ENCODE data around the gene EMILIN2.
"Not testable (repeated sequence)": the region's sequence is repeated elsewhere in the genome, so short reads cannot be mapped to it uniquely, and the experiment has no call there.

EMILIN2 gene

GRCh38 chr18:2914185-2914880, 67.5 kb downstream of the EMILIN2 start:
- no peak for DNase-seq (ENCODE audit: low read depth in 3 of 3, low spot score in 1 of 3)

GRCh38 chr18:2914881-2915240, 68.1 kb downstream of the EMILIN2 start:
- no peak for DNase-seq (ENCODE audit: low read depth in 3 of 3, low spot score in 1 of 3)

- DNase-seq (ENCODE audit: low read depth in 3 of 3, low spot score in 1 of 3), result not testable (repeated sequence)
Measured at GRCh38 chr18:2915486-2915885, 68.7 kb downstream of the EMILIN2 start.

GRCh38 chr18:2916184-2916583, 69.4 kb downstream of the EMILIN2 start:
- DNase-seq (ENCODE audit: low read depth in 3 of 3, low spot score in 1 of 3), result no peak

GRCh38 chr18:2917259-2918047, 70.6 kb downstream of the EMILIN2 start:
- DNase-seq (ENCODE audit: low read depth in 3 of 3, low spot score in 1 of 3), result no peak

- no peak for DNase-seq (ENCODE audit: low read depth in 3 of 3, low spot score in 1 of 3)
Measured at GRCh38 chr18:2918761-2919550, 72.2 kb downstream of the EMILIN2 start.

- no peak for DNase-seq (ENCODE audit: low read depth in 3 of 3, low spot score in 1 of 3)
Measured at GRCh38 chr18:2919600-2919999, 72.8 kb downstream of the EMILIN2 start.

- DNase-seq (ENCODE audit: low read depth in 3 of 3, low spot score in 1 of 3), result no peak
Measured at GRCh38 chr18:2920027-2920426, 73.2 kb downstream of the EMILIN2 start.

GRCh38 chr18:2920546-2921343, 73.9 kb downstream of the EMILIN2 start:
- DNase-seq (ENCODE audit: low read depth in 3 of 3, low spot score in 1 of 3), result no peak

- no peak for DNase-seq (ENCODE audit: low read depth in 3 of 3, low spot score in 1 of 3)
Measured at GRCh38 chr18:2921778-2922177, 75.0 kb downstream of the EMILIN2 start.

- no peak for DNase-seq (ENCODE audit: low read depth in 3 of 3, low spot score in 1 of 3)
Measured at GRCh38 chr18:2923464-2923863, 76.7 kb downstream of the EMILIN2 start.

- no peak for DNase-seq (ENCODE audit: low read depth in 3 of 3, low spot score in 1 of 3)
Measured at GRCh38 chr18:2924920-2925319, 78.1 kb downstream of the EMILIN2 start.

- DNase-seq (ENCODE audit: low read depth in 3 of 3, low spot score in 1 of 3), result no peak
Measured at GRCh38 chr18:2926528-2926927, 79.7 kb downstream of the EMILIN2 start.

GRCh38 chr18:2927745-2928144, 80.9 kb downstream of the EMILIN2 start:
- DNase-seq (ENCODE audit: low read depth in 3 of 3, low spot score in 1 of 3), result no peak

- DNase-seq (ENCODE audit: low read depth in 3 of 3, low spot score in 1 of 3), result no peak
Measured at GRCh38 chr18:2932247-2933181, 85.7 kb downstream of the EMILIN2 start.

- no peak for DNase-seq (ENCODE audit: low read depth in 3 of 3, low spot score in 1 of 3)
Measured at GRCh38 chr18:2933995-2934394, 87.2 kb downstream of the EMILIN2 start.

- no peak for DNase-seq (ENCODE audit: low read depth in 3 of 3, low spot score in 1 of 3)
Measured at GRCh38 chr18:2935438-2936192, 88.8 kb downstream of the EMILIN2 start.

- no peak for DNase-seq (ENCODE audit: low read depth in 3 of 3, low spot score in 1 of 3)
Measured at GRCh38 chr18:2939317-2939716, 92.5 kb downstream of the EMILIN2 start.

- no peak for DNase-seq (ENCODE audit: low read depth in 3 of 3, low spot score in 1 of 3)
Measured at GRCh38 chr18:2948038-2948437, 101.2 kb downstream of the EMILIN2 start.

Measured in stimulated activated CD4-positive, alpha-beta T cell treated with anti-CD3 and anti-CD28 coated beads, TNF-alpha, amount 100 ng/mL, for 1 hour (primary cell).